ENCODE results near the gene CTDNEP1. TPM values are rescaled to one million over a fixed set of nuclear protein-coding genes. Genes with fewer than 3 reads are reported as not detected.
A peak's percentile ranks its signal among the peaks of the same experiment; 100 is the strongest.

CTDNEP1 gene
- polyA plus RNA-seq, 3 donors, result 145 to 149 (median 146) TPM

- DNase-seq, result no peak
Observed at GRCh38 chr17:7281953-7282751, 30.6 kb upstream of the CTDNEP1 start.

- DNase-seq, result peak; percentile 95
Observed at GRCh38 chr17:7281074-7281952, 29.8 kb upstream of the CTDNEP1 start, which contains the start of gene SLC2A4. Gene SLC2A4, plus strand, starts transcription at chr17:7281718. Its CDS starts 217 bp downstream, at chr17:7281935.

- DNase-seq, result peak; percentile 82
Observed at GRCh38 chr17:7280519-7281073, 29.1 kb upstream of the CTDNEP1 start.

GRCh38 chr17:7279448-7279847 is 27.9 kb upstream of the CTDNEP1 start:
- DNase-seq, result no peak

- DNase-seq, result no peak
Observed at GRCh38 chr17:7266784-7267183, 15.2 kb upstream of the CTDNEP1 start.

GRCh38 chr17:7263801-7264078 is 12.2 kb upstream of the CTDNEP1 start:
- no peak for DNase-seq

- peak; percentile 48 for DNase-seq
Observed at GRCh38 chr17:7262935-7263800, 11.6 kb upstream of the CTDNEP1 start.

GRCh38 chr17:7262192-7262934 is 10.8 kb upstream of the CTDNEP1 start, which contains the start of gene CLDN7:
Gene CLDN7, minus strand, starts transcription at chr17:7262478. Its CDS starts 435 bp downstream, at chr17:7262043.
- DNase-seq, result peak; percentile 74

- no peak for DNase-seq
Observed at GRCh38 chr17:7261379-7262191, 10.1 kb upstream of the CTDNEP1 start.

- DNase-seq, result no peak
Observed at GRCh38 chr17:7260651-7261378, 9.3 kb upstream of the CTDNEP1 start.

- no peak for DNase-seq
Observed at GRCh38 chr17:7260151-7260550, 8.6 kb upstream of the CTDNEP1 start.

- no peak for DNase-seq
Observed at GRCh38 chr17:7259555-7259889, 8.0 kb upstream of the CTDNEP1 start.

- no peak for DNase-seq
Observed at GRCh38 chr17:7258731-7259554, 7.4 kb upstream of the CTDNEP1 start.

GRCh38 chr17:7256766-7257456 is 5.4 kb upstream of the CTDNEP1 start:
- DNase-seq, result no peak

- DNase-seq, result no peak
Observed at GRCh38 chr17:7254511-7254910, 3.0 kb upstream of the CTDNEP1 start.

- DNase-seq, result no peak
Observed at GRCh38 chr17:7253082-7253481, 1.5 kb upstream of the CTDNEP1 start.

GRCh38 chr17:7252176-7253043 is 876 bp upstream of the CTDNEP1 start, which contains the start of gene ELP5:
Gene ELP5, plus strand, starts transcription at chr17:7252215. Its CDS starts 336 bp downstream, at chr17:7252551.
- peak; percentile 96 for DNase-seq
